H1 (cell line): ENCODE measurements around the gene ASS1. TPM values are rescaled to one million over a fixed set of nuclear protein-coding genes. Genes with fewer than 3 reads are reported as not detected.

Experiments used
- ASH2L ChIP-seq: fragments of 200-600, 300-600 bp; sonication (generic); IDR thresholded peaks from one replicate; pipeline ENCODE4 v1.7.1; 2017; ENCODE audit warnings: low read length
- CREB1 ChIP-seq: IDR thresholded peaks from 2 replicates; pipeline ENCODE4 v1.6.1; 2012; ENCODE audit warnings: inconsistent platforms
- GTF2F1 ChIP-seq: IDR thresholded peaks from 2 replicates; pipeline ENCODE4 v1.6.1; 2012; ENCODE audit warnings: low read depth, low read length, improper control_type of control experiment, borderline replicate concordance
- KDM1A ChIP-seq: fragments of 200-600, 300-600 bp; sonication (generic); IDR thresholded peaks from 2 replicates; pipeline ENCODE4 v1.7.1; 2016; ENCODE audit warnings: mild to moderate bottlenecking, low read length, borderline replicate concordance
- SIN3A ChIP-seq, 2 experiments: IDR thresholded peaks in 1 of 2; conservative IDR thresholded peaks in 1 of 2; 2 replicates each; pipeline ENCODE4 v1.6.1; 2011 to 2012; ENCODE audit warnings: low read length in 2 of 2, improper control_type of control experiment in 1 of 2, low read depth in 1 of 2, mild to moderate bottlenecking in 1 of 2
- SIRT6 ChIP-seq: IDR thresholded peaks from one replicate; pipeline ENCODE4 v1.7.1; 2012; ENCODE audit warnings: low read length, inconsistent platforms
- SP1 ChIP-seq: IDR thresholded peaks from 2 replicates; pipeline ENCODE4 v1.6.1; 2011; ENCODE audit warnings: low read depth, low read length
- SP2 ChIP-seq: IDR thresholded peaks from 2 replicates; pipeline ENCODE4 v1.6.1; 2012; ENCODE audit warnings: mild to moderate bottlenecking, low read length, inconsistent platforms
- polyA plus RNA-seq, 7 experiments: library from polyadenylated mRNA; depleted of rRNA in 3 of 7; stranded (reverse) in 5 of 7; unstranded in 2 of 7; fragments of >200 nt in 5 of 7; fragments of 200-250 nt in 2 of 7; gene quantifications; 1 replicate in 5 of 7; 2 replicates in 1 of 7; 4 replicates in 1 of 7; pipeline versions ENCODE4 v1.2.1 to v1.2.3, GENCODE V29; 2011 to 2013; ENCODE audit warnings: missing spikeins in 2 of 7, mixed read lengths in 2 of 7
- total RNA-seq: library from RNA; stranded (reverse); fragmentation: NEBNext Ultra II Directional; extraction: Animal tissue kit (Norgen Biotek cat#: 25700); gene quantifications from 2 replicates; pipeline ENCODE4 v1.2.1, GENCODE V29; 2021

The ASS1 gene
- total and polyA plus RNA-seq, 2 of the 8 experiments (the other 6 are each of a cell fraction or from before 2014, with no cell fraction given): 108 to 296 TPM

DNA sequence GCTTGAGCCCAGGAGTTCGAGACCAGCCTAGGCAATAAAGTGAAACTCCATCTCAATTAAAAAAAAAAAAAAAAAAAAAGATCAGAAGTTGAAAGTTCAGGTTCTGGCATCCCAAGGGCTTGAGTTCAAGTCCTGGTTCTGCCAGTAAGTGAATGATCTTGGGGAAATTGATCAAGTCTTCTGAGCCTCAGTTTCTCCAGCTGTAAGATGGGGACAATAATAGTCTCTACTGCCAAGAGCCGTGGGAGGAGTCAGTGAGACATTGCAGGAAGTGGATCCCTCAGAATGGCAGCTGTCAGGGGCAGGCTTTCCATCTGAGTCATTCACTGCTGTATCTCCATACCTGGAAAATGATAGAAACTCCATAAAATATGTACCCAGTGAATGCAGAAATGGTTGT, 96.8 kb downstream of the ASS1 start (continued):
- TF ChIP-seq KDM1A (no peak), SIRT6 (no peak), GTF2F1 (no peak), SP2 (no peak), ASH2L (no peak), CREB1 (no peak), SIN3A (conservative IDR thresholded peaks at IDR 0.05 in 1 of 2, IDR thresholded peaks at IDR 0.05 in 1 of 2; ENCODE audit: low read depth in 1 of 2, low read length in 2 of 2) (no peak), SP1 (no peak)
